ENCODE data around the gene TBC1D24. TPM values are rescaled to one million over a fixed set of nuclear protein-coding genes. Genes with fewer than 3 reads are reported as not detected.

TBC1D24 gene
- total and polyA plus RNA-seq, 7 experiments from 2014 or later, result 1.7 to 13.5 (median 9.2) TPM

DNA sequence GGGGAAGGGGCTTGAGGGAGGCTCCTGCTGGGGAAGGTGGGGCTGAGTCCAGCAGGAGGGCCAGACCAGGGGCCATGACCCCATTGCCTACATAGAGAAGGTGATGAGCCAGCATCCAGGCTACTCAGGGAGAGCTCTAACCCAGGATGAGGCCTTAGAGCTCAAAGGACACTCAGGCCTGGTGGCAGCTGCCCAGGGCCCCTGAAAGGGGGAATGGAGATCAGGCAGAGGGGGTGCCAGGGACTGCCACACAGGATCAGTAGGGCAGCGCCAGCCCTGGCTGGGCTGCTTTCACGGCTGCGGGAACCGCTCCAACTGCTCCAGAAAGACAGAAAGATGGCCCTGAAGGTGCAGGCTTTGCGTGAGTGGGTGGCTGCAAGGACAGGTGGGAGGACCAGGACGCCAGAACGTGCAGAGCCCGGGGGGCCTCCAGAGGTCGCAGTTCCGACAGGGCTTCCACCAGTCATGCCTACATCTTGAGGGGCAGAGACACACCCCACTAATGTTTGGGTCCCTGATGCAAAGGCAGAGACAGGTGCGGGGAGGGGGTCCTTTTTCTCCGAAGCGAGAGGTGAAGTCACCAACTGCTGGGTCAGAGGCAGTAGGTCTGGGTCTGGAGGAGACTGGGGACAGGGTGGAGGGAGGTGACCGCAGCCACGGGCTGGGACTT, 37.9 kb downstream of the TBC1D24 start:
- ATAC-seq, result no peak
- peaks cover 0 to 15% (median 0%) of the 10 kb centered on the region in 3 experiments for H3K36me3 ChIP-seq (ENCODE audit: control insufficient read depth in 2 of 3, insufficient read depth in 3 of 3, low read length in 3 of 3)
- H3K27me3 ChIP-seq (ENCODE audit: control insufficient read depth in 2 of 2, insufficient read depth in 2 of 2, low read length in 2 of 2), result no peaks in the 10 kb centered on the region
- no peaks in the 10 kb centered on the region for H3K9me3 ChIP-seq (ENCODE audit: control insufficient read depth in 2 of 3, low read length in 3 of 3)
- Mint-ChIP-seq H3K27me3 (peaks cover 0 to 3% (median 0%) of the 10 kb centered on the region in 5 donors), H3K4me3 (peak overlapping the region; percentile 85 to 94 (median 88)), H3K4me1 (peaks cover 36 to 59% (median 42%) of the 10 kb centered on the region in 7 donors), H3K27ac (peak overlapping the region; percentile 90 to 98 (median 95)), H3K9me3 (no peaks in the 10 kb centered on the region), H3K36me3 (peaks cover 0 to 5% (median 3%) of the 10 kb centered on the region in 5 donors)
- ChIA-PET POLR2A (interaction anchor here (0.5 to 5.2 kb wide), 13 partner anchors 11 to 1696 kb away, joined by 3 to 83 read pairs (median 5); partner anchors contain the start of genes CEMP1, MLST8, PDPK1 and PGP), CTCF (interaction anchor here (0.5 to 0.9 kb wide), 2 partner anchors 9 to 20 kb away, joined by 3 read pairs; no protein-coding TSS in a partner anchor)
- intact Hi-C loops (cut with micrococcal nuclease), result loop anchor here (1.0 to 10.0 kb wide), 9 partner anchors 19 to 1021 kb away; partner anchors contain the start of genes RNPS1 (in 2 of the 2), CCNF (in 1 of the 2), E4F1 (in 1 of the 2) and MSRB1 (in 1 of the 2)
- peak overlapping the region; percentile 60 for H3K4me3 ChIP-seq (ENCODE audit: low read length)
- H3K27ac ChIP-seq (ENCODE audit: low read depth, low read length), result peak overlapping the region; percentile 100
- no peak for DNase-seq
- peaks cover 31 to 37% of the 10 kb centered on the region in 2 donors for H3K4me1 ChIP-seq (ENCODE audit: control insufficient read depth in 2 of 2, insufficient read depth in 2 of 2, low read length in 2 of 2)

DNA sequence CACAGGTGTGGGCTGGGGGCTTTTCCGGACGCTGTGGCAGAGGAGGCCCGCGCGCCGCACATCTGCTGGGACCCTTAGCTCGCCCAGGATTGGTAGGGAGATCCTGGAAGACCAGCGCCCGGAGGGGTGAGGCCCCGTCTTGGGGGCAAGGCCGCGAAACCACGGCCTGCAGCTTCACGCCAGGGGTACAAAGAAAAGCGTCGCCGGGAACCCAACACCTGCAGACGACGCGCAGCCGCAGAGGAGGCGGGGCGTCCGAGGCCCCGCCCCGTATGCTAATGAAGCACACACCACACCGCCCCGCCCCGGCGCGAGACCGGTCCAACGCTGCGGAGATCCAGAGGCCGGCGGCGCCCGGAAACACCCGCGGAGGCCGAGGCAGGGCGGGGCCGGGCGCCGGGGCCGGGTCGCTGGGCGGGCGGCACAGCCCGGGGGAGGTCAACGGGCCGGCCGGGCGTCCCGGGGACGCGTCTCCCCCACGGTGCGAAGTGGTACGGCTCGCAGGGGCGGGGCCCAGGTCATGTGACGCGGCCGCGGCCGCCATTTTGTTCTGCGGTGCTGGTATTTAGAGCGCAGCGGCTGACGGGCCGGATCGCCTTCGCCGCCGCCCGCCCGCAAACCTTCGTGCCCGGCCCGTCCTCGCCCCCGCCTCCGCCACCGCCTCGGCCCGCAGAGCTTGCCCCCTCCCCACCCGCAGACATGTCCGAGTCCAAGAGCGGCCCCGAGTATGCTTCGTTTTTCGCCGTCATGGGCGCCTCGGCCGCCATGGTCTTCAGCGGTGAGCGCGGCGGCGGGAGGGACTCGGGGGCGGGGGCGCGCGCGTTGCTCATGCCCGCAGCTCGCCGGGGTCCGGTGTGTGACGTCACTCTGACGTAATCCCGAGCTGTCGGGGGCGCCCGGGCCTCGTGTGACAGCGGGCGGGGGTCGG, 38.7 kb downstream of the TBC1D24 start, which contains the start of gene ATP6V0C:
Gene ATP6V0C, plus strand, starts transcription at position 548 of the 928 bp plus-strand sequence. Its CDS starts 152 bp downstream, at position 700.
- Mint-ChIP-seq H3K27me3 (peaks cover 0 to 3% (median 0%) of the 10 kb centered on the region in 5 donors), H3K27ac (peak within 1 kb of the TSS; percentile 90 to 98 (median 96)), H3K9me3 (no peaks in the 10 kb centered on the region), H3K4me1 (peaks cover 36 to 60% (median 48%) of the 10 kb centered on the region in 7 donors), H3K4me3 (peak within 1 kb of the TSS; percentile 85 to 94 (median 91)), H3K36me3 (peaks cover 0 to 5% (median 3%) of the 10 kb centered on the region in 5 donors)
- ChIA-PET CTCF (interaction anchor here (0.6 to 0.9 kb wide), 3 partner anchors 19 to 373 kb away, joined by 3 to 7 read pairs (median 3); no protein-coding TSS in a partner anchor), POLR2A (interaction anchor here (0.5 to 5.2 kb wide), 18 partner anchors 12 to 1697 kb away, joined by 3 to 83 read pairs (median 3); partner anchors contain the start of genes CEMP1, KCTD5, PDPK1 and PGP)
- ATAC-seq, result peak; percentile 87
- Histone ChIP-seq H3K4me1 (ENCODE audit: control insufficient read depth in 2 of 2, insufficient read depth in 2 of 2, low read length in 2 of 2) (peaks cover 31 to 44% of the 10 kb centered on the region in 2 donors), H3K4me3 (ENCODE audit: low read length) (peak within 1 kb of the TSS; percentile 71), H3K9me3 (ENCODE audit: control insufficient read depth in 2 of 3, low read length in 3 of 3) (no peaks in the 10 kb centered on the region), H3K36me3 (ENCODE audit: control insufficient read depth in 2 of 3, insufficient read depth in 3 of 3, low read length in 3 of 3) (peaks cover 0 to 15% (median 0%) of the 10 kb centered on the region in 3 experiments), H3K27ac (ENCODE audit: low read depth, low read length) (peak within 1 kb of the TSS; percentile 100), H3K27me3 (ENCODE audit: control insufficient read depth in 2 of 2, insufficient read depth in 2 of 2, low read length in 2 of 2) (no peaks in the 10 kb centered on the region)
- intact Hi-C loops (cut with micrococcal nuclease), result loop anchor here (1.0 to 10.0 kb wide), 9 partner anchors 19 to 1021 kb away; partner anchors contain the start of genes RNPS1 (in 2 of the 2), CCNF (in 1 of the 2), E4F1 (in 1 of the 2) and MSRB1 (in 1 of the 2)
- peak; percentile 89 to 98 (median 94) for DNase-seq

DNA sequence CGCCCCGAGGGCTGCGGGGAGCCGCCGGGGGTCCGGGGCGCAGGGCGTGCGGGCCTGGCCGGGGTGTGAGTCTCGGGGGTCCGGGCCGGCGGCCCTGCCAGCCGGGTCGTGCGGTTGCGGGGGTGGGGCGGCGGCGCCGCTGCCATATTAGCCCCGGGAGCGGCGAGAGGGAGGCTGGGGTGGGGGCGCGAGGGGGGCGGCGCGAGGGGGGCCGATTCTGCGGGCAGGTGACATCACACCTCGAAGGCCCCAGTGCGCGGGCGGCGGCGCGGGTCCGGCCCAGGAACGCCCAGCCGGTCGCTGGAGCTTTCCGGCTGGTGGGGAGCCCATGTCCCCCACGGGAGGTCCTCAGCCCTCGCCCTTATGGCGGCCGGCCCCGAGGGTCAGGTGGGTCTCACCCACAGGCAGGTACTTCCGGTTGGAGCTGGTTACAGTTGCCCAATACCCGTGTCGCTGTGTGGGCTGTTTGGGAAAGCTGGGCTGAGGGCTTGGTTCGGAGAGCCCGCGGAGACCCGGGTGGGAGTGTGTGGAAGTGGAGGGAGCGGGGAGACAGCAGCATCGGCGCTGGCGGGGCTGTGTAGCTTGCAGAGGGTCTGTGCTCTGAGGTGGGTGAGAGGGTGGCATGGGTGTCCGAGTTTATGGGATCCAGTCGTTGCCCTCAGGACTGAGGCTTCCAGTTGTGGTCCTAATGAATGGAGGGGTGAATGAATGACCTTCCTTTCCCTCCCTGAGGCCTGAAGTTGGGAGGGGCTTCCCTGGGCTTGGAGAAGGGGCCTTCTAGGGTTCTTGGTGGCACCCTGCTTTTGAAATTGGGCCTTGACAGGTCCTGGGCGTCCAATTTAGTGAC, 39.6 kb downstream of the TBC1D24 start:
- CTCF ChIA-PET, result interaction anchor here (0.6 kb wide), 3 partner anchors 29 to 1023 kb away, joined by 3 to 7 read pairs (median 6); no protein-coding TSS in a partner anchor
- peaks cover 0 to 5% (median 3%) of the 10 kb centered on the region in 5 donors for H3K36me3 Mint-ChIP-seq
- peaks cover 31 to 53% of the 10 kb centered on the region in 2 donors for H3K4me1 ChIP-seq (ENCODE audit: control insufficient read depth in 2 of 2, insufficient read depth in 2 of 2, low read length in 2 of 2)

DNA sequence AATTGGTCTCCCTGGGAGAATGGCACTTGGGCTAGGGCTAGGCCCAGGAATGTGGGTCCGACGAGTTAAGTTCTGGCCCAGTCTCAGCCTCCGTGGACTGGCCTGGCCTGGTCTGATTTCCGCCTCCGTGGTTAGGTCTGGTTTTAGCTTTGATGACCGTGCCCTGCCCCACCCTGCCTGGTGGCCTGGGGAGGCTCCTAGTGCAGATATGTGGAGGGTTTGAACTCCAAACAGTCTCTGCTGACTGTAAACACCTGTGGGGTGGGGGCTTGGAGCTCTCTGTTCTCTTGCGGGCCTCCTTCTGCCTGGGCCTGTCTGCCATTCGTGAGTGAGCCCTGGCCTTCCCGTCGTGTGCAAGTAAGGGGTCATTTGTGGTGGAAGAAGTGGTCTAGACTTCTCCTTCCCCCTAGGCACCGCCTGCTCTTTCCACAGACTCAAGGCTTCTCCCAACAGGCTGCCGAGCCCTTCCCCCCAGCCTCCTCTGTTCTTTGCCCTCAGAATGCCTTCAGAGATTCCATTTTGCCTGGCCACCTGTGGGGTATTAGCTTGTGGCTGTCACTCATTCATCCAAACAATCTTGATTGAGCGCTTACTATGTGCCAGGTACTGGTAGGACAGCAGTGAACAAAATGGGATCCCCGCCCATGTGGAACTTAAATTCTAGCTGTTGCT, 40.4 kb downstream of the TBC1D24 start:
- Histone ChIP-seq H3K27ac (ENCODE audit: low read depth, low read length) (peak overlapping the region; percentile 100), H3K4me3 (ENCODE audit: low read length) (peak overlapping the region; percentile 71), H3K9me3 (ENCODE audit: control insufficient read depth in 2 of 3, low read length in 3 of 3) (no peaks in the 10 kb centered on the region), H3K36me3 (ENCODE audit: control insufficient read depth in 2 of 3, insufficient read depth in 3 of 3, low read length in 3 of 3) (peaks cover 0 to 21% (median 6%) of the 10 kb centered on the region in 3 experiments), H3K27me3 (ENCODE audit: control insufficient read depth in 2 of 2, insufficient read depth in 2 of 2, low read length in 2 of 2) (no peaks in the 10 kb centered on the region), H3K4me1 (ENCODE audit: control insufficient read depth in 2 of 2, insufficient read depth in 2 of 2, low read length in 2 of 2) (peaks cover 31 to 55% of the 10 kb centered on the region in 2 donors)
- DNase-seq (peak in 1 of 9 donors; percentile 11), ATAC-seq (no peak)
- Mint-ChIP-seq H3K4me1 (peaks cover 46 to 65% (median 62%) of the 10 kb centered on the region in 7 donors), H3K36me3 (peaks cover 0 to 9% (median 5%) of the 10 kb centered on the region in 5 donors), H3K9me3 (no peaks in the 10 kb centered on the region), H3K27ac (peak overlapping the region; percentile 88 to 97 (median 94)), H3K4me3 (peak overlapping the region; percentile 81 to 94 (median 90)), H3K27me3 (peaks cover 0 to 3% (median 0%) of the 10 kb centered on the region in 5 donors)
- ChIA-PET CTCF (interaction anchor here (0.6 to 0.7 kb wide), 2 partner anchors 690 to 1024 kb away, joined by 3 to 6 read pairs; no protein-coding TSS in a partner anchor), POLR2A (interaction anchor here (0.6 to 5.2 kb wide), 7 partner anchors 14 to 1829 kb away, joined by 3 to 83 read pairs (median 7); partner anchors contain the start of genes CEMP1, PDPK1, RPS2 and SRRM2)
- intact Hi-C loops (cut with micrococcal nuclease), result loop anchor here in 1 of 2 donors (10.0 kb wide), 1 partner anchor 291 kb away; the partner anchor contains the start of gene E4F1

More for the DNA sequence above, 39.6 kb downstream of the TBC1D24 start:
- Mint-ChIP-seq H3K27ac (peak overlapping the region; percentile 90 to 98 (median 96)), H3K27me3 (peaks cover 0 to 3% (median 0%) of the 10 kb centered on the region in 5 donors), H3K9me3 (no peaks in the 10 kb centered on the region), H3K4me1 (peaks cover 41 to 64% (median 56%) of the 10 kb centered on the region in 7 donors), H3K4me3 (peak overlapping the region; percentile 85 to 94 (median 90))
- ATAC-seq (peak; percentile 0), DNase-seq (peak in 3 of 9 donors; percentile 32 to 49 (median 34))
- no peaks in the 10 kb centered on the region for H3K9me3 ChIP-seq (ENCODE audit: control insufficient read depth in 2 of 3, low read length in 3 of 3)
- intact Hi-C loops (cut with micrococcal nuclease), result loop anchor here (5.0 to 10.0 kb wide), 4 partner anchors 290 to 1022 kb away; partner anchors contain the start of genes E4F1 (in 1 of the 2), RPS2 (in 1 of the 2) and TELO2 (in 1 of the 2)
- H3K36me3 ChIP-seq (ENCODE audit: control insufficient read depth in 2 of 3, insufficient read depth in 3 of 3, low read length in 3 of 3), result peaks cover 0 to 20% (median 5%) of the 10 kb centered on the region in 3 experiments
- H3K27ac ChIP-seq (ENCODE audit: low read depth, low read length), result peak overlapping the region; percentile 100
- no peaks in the 10 kb centered on the region for H3K27me3 ChIP-seq (ENCODE audit: control insufficient read depth in 2 of 2, insufficient read depth in 2 of 2, low read length in 2 of 2)
- H3K4me3 ChIP-seq (ENCODE audit: low read length), result peak overlapping the region; percentile 71
- POLR2A ChIA-PET, result interaction anchor here (0.6 to 5.2 kb wide), 14 partner anchors 12 to 733 kb away, joined by 3 to 83 read pairs (median 4); partner anchors contain the start of genes CEMP1, KCTD5, PDPK1 and RPS2
